LNCAP (cell line): Measurements from ENCODE around the gene SOX11.

ENCODE experiments used
- TF ChIP-seq, protein P1 (sequence below): fragments of 450-650 bp; IDR thresholded peaks from 2 replicates; pipeline ENCODE4 v1.5.1; 2017; ENCODE audit warnings: mild to moderate bottlenecking

Gene SOX11

GRCh38 chr2:5672749-5673144, 19.4 kb upstream of the SOX11 start:
- TF ChIP-seq, protein P1, sequence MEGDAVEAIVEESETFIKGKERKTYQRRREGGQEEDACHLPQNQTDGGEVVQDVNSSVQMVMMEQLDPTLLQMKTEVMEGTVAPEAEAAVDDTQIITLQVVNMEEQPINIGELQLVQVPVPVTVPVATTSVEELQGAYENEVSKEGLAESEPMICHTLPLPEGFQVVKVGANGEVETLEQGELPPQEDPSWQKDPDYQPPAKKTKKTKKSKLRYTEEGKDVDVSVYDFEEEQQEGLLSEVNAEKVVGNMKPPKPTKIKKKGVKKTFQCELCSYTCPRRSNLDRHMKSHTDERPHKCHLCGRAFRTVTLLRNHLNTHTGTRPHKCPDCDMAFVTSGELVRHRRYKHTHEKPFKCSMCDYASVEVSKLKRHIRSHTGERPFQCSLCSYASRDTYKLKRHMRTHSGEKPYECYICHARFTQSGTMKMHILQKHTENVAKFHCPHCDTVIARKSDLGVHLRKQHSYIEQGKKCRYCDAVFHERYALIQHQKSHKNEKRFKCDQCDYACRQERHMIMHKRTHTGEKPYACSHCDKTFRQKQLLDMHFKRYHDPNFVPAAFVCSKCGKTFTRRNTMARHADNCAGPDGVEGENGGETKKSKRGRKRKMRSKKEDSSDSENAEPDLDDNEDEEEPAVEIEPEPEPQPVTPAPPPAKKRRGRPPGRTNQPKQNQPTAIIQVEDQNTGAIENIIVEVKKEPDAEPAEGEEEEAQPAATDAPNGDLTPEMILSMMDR, result no peak

DNA sequence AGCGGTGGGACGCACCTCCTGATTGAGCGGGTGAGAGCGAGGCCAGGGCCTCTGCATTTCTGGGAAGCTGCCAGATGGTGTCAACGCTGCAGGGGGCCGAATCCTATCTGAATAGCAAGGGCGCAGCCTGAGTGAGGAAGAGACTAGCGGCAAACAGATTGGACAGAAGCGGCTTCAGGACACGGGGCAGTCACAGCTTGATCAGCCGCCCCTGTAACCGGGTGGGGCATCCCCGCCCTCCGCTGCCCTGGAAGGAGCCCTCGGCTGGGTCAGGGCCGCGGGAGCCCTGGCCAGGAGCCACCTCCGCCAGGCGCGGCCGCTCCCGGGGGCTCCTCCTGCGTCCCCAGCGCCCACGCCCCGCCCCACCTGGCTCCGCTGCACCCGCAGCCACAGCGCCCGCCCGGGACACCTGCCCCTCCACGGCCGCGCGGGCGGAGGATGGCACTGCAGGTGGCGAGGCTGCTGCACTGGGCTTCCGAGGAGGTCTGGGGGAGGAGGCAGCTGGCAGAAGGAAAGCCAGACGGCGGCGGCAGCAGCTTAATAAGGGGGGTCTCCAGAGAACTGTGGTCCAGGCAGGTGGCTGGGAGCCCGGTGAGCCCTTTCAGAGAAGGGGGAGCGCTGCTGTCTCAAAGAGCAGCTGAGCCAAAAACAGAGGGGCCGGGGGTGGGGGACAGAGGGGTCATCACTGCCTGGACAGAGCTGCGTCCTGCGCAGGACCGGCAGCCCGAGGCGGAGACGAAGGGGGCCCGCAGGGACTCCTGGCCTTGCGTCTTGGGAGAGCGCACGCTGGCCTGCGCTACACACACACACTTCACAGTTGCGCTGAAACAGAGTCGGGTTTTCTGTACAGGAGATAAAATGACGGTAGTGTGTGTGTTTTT, 18.8 kb upstream of the SOX11 start:
- TF ChIP-seq, protein P1, result no peak

DNA sequence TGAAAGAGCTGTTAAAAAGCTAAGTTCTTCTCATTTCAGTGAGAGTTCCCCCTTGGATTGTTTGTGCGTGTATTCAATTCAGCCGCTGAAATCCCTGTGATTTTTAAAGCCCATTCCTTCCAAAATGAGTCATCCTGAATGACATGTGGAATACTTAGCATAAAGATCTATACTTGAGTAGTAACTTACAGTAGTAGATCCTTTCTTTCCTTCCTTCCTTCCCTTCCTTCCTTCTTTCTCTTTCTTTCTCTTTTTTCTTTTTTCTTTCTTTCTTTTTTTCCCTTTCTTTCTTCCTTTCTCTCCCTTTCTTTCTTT, 18.2 kb upstream of the SOX11 start:
- TF ChIP-seq, protein P1, result no peak

- TF ChIP-seq, protein P1, result no peak
Measured at GRCh38 chr2:5677133-5677532, 15.1 kb upstream of the SOX11 start.

- TF ChIP-seq, protein P1, result no peak
Measured at GRCh38 chr2:5683471-5683870, 8.7 kb upstream of the SOX11 start.

DNA sequence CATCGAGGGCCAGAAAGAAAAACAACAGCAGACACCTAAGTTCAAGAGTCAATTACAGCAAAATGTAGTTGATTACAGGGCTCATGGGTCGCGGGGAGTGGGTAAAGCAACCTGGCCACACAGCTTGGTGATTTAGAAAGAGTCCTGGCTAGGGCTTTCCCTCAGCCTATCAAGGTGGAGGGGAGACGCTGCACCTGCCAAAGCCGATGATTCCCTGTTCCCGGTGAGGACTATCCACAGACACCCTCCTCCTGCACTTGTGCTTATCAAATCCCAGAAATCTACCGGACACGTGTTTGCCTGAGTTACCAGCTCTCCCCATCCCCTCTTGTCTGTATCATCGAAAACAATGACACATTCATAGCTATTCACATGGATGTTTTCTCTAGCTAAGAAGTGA, 7.0 kb upstream of the SOX11 start:
- TF ChIP-seq, protein P1, result no peak

DNA sequence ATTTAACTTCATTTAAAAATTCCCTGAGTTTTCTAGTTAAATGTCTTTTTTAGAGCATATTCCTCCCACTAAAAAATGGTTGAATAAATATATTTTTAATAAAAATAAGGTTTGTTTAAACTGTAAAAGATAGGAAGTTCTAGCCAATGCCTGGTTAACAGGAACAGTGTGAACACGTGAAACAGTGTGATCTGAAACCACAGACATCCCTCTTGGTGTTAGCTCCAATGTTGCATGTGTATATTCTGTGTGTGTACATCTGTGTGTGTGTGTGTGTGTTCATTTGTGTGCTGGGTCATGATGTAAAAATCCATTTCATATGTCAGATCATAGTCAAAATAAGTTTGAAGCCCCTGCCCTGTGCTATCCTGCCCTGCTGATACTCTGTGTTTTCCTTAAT, 6.1 kb upstream of the SOX11 start:
- TF ChIP-seq, protein P1, result no peak

DNA sequence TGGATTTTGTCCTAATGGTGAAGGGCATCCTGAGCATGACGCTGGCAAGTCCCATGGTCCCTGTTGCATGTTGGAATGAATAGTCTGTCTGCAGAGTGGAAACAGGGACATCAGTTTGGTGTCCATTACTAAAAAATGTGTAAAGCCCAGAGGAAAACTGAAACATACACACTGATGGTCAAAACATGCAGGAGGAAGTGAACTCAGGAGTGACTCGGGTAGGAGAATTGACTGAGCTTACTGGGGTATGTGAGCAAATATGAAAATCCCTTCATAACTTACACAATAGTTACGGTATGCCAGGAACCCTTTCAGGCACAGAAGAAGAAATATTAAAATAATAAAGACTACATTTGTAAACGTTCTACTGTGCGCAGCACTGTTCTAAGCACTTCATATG, 5.6 kb upstream of the SOX11 start:
- TF ChIP-seq, protein P1, result no peak
